Astrocyte of the spinal cord (primary cell): ENCODE data around the gene PLSCR4.
A peak's percentile ranks its signal among the peaks of the same experiment; 100 is the strongest.

Experiments used
- DNase-seq: peaks from one replicate; pipeline ENCODE4 v3.0.0; 2011; ENCODE audit warnings: low read depth, low spot score
- H3K4me3 ChIP-seq: 2 replicates; pipeline ENCODE4 v1.5.1; 2011; ENCODE audit warnings: low read depth, mild to moderate bottlenecking, low read length, moderate library complexity
- in situ Hi-C: cut with HindIII; loops from 2 replicates; pipeline ENCODE4 v1.10.0; 2017; ENCODE audit warnings: low sequenced_read_pairs
- TF ChIP-seq, protein P1 (sequence below): IDR thresholded peaks from 2 replicates; pipeline ENCODE4 v1.5.1; 2012; ENCODE audit warnings: low read depth, mild to moderate bottlenecking, low read length, inconsistent platforms

Gene PLSCR4

DNA sequence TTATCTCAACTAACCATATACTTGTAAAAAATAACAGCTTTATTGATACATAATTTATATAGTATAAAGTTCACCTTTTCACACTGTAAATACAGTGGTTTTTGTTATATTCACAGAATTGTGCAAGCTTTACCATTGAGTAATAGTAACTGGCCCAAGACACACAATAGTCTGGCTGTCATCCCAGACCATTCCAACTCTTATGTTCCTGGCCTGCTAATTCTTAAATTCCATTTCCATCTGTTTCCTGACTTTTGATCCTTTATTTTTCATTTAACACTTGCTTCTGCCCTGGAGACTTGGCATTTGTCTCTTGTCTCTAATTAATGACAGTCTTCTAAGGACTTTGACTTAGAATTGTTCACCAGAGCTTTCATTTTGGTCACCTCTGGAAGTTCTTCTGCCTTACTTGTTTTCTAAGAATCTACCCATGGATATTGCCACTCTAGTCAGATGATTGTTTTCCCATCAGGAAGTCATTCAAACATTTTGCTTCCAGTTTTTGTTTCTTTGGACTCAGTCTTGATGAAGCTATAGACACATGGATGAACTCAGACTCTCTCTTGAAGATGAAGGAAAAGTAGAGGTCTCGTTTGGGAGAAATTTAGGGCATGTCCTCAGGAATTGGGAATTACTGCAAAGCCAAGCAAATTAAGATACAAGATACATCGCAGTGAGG lies 27.2 kb upstream of the PLSCR4 start:
- peak; percentile 90 for DNase-seq
- no peak overlapping the region for H3K4me3 ChIP-seq
- in situ Hi-C loops = no loop called here
- TF ChIP-seq, protein P1, sequence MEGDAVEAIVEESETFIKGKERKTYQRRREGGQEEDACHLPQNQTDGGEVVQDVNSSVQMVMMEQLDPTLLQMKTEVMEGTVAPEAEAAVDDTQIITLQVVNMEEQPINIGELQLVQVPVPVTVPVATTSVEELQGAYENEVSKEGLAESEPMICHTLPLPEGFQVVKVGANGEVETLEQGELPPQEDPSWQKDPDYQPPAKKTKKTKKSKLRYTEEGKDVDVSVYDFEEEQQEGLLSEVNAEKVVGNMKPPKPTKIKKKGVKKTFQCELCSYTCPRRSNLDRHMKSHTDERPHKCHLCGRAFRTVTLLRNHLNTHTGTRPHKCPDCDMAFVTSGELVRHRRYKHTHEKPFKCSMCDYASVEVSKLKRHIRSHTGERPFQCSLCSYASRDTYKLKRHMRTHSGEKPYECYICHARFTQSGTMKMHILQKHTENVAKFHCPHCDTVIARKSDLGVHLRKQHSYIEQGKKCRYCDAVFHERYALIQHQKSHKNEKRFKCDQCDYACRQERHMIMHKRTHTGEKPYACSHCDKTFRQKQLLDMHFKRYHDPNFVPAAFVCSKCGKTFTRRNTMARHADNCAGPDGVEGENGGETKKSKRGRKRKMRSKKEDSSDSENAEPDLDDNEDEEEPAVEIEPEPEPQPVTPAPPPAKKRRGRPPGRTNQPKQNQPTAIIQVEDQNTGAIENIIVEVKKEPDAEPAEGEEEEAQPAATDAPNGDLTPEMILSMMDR = no peak

DNA sequence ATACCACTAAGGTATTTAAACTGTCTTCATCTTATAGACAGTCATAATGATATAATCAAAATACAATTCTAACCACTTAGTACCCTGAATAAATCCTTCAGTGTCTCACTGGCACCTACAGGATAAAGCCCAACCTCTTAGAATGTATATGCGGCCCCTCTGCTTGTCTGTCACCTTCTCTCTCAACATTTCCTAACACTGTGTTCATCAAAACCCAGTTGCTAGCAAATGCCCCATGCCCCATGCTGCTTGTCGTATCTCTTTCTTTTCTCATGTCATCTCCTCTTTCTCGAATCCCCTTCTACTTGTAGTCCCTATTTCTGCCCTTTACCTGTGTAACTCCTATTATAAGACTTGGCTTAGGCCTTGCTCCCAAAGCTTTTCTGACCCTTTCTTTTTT lies 24.6 kb upstream of the PLSCR4 start:
- no peak for DNase-seq
- TF ChIP-seq, protein P1 = no peak
- no peak overlapping the region for H3K4me3 ChIP-seq
- in situ Hi-C loops = no loop called here

DNA sequence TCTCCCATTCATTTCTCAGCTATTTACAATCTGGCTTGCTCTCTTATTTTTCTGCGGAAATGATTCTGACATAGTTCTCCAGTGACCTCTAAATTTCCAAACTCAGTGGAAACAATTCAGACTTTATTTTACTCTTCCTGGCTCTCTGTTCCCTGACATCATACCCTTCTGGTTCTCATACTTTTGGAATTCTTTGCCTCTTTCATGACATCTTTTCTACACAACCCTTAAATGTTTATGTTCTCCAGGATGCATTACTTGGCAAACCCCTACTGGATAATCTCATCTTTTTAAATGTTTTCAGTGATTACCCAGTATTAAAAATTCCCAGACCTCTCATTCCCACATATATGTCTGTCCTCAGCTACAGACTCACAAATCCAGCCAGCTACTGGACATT lies 23.9 kb upstream of the PLSCR4 start:
- TF ChIP-seq, protein P1 = no peak
- DNase-seq = peak; percentile 83
- in situ Hi-C loops = no loop called here
- no peak overlapping the region for H3K4me3 ChIP-seq

DNA sequence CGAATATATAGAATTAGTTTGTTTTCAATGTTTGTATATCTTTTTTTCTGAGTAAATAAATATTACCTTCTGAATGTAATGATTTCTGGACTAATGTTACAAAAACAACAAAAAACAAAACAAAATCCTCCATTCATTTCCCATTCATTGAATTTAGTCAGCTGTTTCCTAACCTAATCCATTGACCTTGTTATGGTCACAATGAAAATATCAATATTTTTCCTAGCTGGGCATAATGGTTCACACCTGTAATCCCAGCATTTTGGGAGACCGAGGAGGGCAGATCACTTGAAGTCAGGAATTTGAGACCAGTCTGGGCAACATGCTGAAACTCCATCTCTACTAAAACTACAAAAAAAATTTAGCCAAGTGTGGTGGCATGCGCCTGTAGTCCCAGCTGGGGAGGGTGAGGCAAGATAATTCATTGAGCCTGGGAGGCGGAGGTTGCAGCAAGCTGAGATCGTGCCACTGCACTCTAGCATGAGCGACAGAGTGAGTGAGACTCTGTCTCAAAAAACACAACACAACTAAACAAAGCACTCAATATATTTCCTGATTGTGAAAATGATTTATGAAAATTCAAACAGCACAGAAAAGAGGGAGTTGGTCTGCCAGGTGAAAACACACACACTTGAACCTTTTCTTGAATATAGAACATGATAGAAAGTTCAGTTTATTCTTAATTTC lies 23.0 kb upstream of the PLSCR4 start:
- no peak for DNase-seq
- in situ Hi-C loops = no loop called here
- TF ChIP-seq, protein P1 = no peak
- no peak overlapping the region for H3K4me3 ChIP-seq

DNA sequence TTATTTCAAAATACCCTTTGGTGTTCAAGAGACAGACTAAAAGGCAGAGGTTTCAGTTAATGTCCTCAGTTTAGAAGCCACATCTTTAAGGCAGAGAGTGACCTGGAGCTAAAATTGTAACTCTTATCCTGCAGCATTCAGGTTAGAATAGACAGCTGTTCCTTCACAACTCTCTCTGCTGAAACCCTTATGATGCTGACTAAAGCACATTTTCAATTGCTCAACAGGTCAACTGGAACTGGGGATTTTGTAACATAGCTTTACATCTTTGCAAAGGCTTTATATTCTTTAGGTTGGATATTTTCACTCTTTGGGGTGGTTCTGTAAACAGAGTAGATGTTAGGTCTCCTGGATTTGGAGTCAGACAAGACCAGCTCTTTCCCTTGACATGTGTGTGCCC lies 20.3 kb upstream of the PLSCR4 start:
- TF ChIP-seq, protein P1 = no peak
- in situ Hi-C loops = no loop called here
- H3K4me3 ChIP-seq = no peak overlapping the region
- no peak for DNase-seq

DNA sequence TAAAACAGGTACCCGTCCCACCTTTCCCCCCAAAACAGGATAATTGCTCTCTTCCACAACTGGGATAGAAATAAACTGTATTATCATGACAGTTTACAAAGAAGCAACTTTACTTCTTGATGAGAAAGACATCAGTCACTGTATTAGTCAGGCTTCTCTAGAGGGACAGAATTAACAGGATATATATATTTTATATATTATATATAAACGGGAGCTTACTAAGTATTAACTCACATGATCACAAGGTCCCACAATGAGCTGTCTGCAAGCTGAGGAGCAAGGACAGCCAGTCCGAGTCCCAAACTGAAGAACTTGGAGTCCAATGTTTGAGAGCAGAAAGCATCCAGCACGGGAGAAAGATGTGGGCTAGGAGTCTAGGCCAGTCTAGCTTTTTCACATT lies 18.4 kb upstream of the PLSCR4 start:
- H3K4me3 ChIP-seq = no peak overlapping the region
- DNase-seq = no peak
- in situ Hi-C loops = no loop called here
- TF ChIP-seq, protein P1 = no peak
